ENCODE measurements around the gene HSP90AB1.

DNA sequence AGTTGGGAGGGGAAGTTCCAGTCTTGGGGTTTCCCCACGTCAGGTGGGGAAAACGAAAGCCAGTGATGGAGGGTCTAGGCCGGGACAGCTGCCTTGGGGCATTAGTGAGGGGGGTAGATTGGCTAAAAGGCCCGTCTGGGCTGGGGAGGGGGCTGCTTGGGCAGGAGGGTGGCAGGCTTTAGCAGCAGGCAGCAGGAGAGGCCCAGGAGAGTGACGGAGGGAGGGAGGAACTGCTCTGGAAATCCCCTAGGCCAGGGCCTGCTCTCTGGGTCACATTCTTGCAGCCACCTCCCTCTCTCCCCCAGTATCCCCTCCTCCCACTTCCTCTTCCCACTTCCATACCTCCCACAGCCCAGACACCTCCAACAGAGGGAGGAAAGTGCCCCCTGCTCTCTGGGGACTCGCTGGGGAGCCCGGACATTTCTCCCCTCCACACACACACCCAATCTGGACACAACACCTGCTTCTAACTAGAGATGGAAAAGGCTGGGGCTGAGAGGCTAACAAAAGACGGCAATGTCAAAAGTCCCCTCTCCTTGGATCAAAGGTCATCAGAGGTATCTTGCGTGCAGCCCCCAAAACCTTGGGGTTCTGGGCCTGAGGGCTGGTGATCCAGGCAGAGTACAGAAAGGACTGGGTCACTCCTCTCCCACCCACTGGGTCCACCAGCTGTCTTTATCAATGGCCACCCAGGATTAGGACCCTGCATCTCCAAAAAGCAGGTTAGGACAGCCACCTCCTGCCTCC lies 16.6 kb downstream of the HSP90AB1 start:
- TF ChIP-seq, protein P1, sequence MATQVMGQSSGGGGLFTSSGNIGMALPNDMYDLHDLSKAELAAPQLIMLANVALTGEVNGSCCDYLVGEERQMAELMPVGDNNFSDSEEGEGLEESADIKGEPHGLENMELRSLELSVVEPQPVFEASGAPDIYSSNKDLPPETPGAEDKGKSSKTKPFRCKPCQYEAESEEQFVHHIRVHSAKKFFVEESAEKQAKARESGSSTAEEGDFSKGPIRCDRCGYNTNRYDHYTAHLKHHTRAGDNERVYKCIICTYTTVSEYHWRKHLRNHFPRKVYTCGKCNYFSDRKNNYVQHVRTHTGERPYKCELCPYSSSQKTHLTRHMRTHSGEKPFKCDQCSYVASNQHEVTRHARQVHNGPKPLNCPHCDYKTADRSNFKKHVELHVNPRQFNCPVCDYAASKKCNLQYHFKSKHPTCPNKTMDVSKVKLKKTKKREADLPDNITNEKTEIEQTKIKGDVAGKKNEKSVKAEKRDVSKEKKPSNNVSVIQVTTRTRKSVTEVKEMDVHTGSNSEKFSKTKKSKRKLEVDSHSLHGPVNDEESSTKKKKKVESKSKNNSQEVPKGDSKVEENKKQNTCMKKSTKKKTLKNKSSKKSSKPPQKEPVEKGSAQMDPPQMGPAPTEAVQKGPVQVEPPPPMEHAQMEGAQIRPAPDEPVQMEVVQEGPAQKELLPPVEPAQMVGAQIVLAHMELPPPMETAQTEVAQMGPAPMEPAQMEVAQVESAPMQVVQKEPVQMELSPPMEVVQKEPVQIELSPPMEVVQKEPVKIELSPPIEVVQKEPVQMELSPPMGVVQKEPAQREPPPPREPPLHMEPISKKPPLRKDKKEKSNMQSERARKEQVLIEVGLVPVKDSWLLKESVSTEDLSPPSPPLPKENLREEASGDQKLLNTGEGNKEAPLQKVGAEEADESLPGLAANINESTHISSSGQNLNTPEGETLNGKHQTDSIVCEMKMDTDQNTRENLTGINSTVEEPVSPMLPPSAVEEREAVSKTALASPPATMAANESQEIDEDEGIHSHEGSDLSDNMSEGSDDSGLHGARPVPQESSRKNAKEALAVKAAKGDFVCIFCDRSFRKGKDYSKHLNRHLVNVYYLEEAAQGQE (IDR thresholded peaks at IDR 0.05; ENCODE audit: insufficient replicate concordance, low read depth) = no peak
- TF ChIP-seq, protein P2, sequence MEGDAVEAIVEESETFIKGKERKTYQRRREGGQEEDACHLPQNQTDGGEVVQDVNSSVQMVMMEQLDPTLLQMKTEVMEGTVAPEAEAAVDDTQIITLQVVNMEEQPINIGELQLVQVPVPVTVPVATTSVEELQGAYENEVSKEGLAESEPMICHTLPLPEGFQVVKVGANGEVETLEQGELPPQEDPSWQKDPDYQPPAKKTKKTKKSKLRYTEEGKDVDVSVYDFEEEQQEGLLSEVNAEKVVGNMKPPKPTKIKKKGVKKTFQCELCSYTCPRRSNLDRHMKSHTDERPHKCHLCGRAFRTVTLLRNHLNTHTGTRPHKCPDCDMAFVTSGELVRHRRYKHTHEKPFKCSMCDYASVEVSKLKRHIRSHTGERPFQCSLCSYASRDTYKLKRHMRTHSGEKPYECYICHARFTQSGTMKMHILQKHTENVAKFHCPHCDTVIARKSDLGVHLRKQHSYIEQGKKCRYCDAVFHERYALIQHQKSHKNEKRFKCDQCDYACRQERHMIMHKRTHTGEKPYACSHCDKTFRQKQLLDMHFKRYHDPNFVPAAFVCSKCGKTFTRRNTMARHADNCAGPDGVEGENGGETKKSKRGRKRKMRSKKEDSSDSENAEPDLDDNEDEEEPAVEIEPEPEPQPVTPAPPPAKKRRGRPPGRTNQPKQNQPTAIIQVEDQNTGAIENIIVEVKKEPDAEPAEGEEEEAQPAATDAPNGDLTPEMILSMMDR (IDR thresholded peaks at IDR 0.05; ENCODE audit: insufficient read depth, low read length) = no peak
